GM18517 (cell line): Measurements from ENCODE around the gene MIER2.
A peak's percentile ranks its signal among the peaks of the same experiment; 100 is the strongest.
"Not testable (repeated sequence)": the region's sequence is repeated elsewhere in the genome, so short reads cannot be mapped to it uniquely, and the experiment has no call there.

Experiments used
- ATAC-seq: cut with Tn5 transposase; IDR thresholded peaks from one replicate; pipeline ENCODE4 v1.9.1; 2021; ENCODE audit warnings: mild to moderate bottlenecking, moderate library complexity; ENCODE audit not compliant: unreplicated experiment

The MIER2 gene

GRCh38 chr19:362683-363082 lies 18.1 kb upstream of the MIER2 start:
- no peak for ATAC-seq

- ATAC-seq, result no peak
These were observed 17.6 kb upstream of the MIER2 start for GRCh38 chr19:362154-362553.

DNA sequence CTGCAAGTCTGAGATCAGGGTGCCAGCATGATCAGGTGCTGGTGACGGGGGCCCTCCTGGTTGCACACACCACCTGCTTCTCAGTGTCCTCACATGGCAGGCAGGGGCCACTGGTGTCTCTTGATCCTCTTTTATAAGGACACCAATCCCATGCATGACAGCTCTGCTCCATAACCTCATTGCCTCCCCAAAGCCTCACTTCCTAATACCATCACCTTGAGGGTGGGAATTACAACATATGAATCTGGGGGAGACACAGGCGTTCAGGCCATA lies 15.0 kb upstream of the MIER2 start:
- no peak for ATAC-seq

- ATAC-seq, result not testable (repeated sequence)
These were observed 10.9 kb upstream of the MIER2 start for GRCh38 chr19:355536-355935.

DNA sequence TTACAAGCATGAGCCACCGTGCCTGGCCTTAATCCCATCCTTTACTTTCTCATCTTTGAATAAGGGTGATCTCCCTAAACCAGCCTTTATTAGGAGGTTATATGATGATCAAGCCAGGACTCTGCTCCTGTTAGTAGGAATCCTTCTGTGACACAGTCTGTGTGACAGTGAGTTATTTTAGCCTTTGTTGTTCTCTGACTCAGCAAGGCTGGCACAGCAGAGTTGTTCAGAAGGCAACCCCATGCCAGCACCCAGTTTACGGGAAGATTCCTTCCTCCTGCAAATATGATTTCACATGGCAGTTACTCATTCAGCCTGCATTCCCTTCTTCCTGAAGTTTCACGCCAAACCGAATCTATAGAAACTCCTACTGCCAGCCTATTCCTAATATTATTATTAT lies 10.5 kb upstream of the MIER2 start:
- ATAC-seq, result no peak

DNA sequence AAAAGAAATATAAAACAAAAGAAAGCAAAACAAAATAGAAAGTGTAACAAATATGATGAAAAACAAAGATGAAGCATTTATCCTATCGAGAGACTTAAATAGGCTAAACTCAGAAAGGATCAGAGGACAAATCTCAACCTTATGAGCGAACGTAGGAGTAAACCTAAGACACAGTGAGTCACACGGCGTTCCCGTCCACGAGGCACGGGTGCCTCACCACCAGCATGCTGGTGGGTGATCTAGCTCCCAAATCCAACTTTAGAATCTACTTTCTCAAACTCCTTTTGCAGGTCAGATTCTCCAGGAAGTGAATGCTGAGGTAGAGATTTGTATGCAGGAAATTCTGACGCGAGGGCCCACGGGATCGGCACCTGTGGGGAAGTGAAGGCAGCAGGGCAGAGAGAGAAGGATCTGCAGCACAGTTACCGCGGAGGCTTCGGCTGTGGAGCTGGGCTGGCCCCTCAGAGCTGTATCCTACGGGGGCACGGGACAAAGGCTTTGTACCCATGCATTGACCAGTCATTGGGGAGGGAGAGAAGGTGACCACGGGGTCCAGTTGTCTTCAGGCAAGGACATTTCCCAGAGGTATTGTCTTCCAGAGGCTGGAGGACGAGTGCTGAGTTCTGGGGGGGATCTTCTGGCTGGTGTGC lies 7.5 kb upstream of the MIER2 start:
- no peak for ATAC-seq

- ATAC-seq, result no peak
These were observed 3.6 kb upstream of the MIER2 start for GRCh38 chr19:347946-348861.

DNA sequence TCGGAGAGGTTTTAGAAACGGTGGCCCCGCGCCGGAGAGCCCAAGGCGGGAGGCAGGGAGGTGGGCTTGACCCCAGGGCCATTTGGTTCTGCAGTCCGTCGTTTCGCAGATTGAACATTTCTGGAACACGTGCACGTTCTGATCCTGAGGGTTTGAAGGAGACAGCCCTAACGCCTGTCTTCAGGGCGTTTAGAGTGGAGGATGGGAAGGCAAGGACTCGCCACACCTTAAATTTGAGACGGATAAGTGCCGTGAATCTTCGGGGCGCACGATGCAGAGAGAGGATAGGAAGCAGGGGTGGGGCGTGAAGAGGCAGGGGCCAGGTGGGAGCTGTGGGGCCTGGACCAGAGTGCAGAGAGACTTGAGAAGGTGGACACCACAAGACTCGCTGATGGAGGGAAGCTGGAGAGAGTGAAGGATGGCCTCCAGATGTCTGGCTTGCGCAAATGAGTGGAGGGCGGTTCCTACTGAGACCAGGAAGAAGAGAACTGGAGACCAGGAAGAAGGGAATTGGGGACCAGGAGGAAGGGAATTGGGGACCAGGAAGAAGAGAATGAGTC lies 804 bp upstream of the MIER2 start:
- no peak for ATAC-seq

DNA sequence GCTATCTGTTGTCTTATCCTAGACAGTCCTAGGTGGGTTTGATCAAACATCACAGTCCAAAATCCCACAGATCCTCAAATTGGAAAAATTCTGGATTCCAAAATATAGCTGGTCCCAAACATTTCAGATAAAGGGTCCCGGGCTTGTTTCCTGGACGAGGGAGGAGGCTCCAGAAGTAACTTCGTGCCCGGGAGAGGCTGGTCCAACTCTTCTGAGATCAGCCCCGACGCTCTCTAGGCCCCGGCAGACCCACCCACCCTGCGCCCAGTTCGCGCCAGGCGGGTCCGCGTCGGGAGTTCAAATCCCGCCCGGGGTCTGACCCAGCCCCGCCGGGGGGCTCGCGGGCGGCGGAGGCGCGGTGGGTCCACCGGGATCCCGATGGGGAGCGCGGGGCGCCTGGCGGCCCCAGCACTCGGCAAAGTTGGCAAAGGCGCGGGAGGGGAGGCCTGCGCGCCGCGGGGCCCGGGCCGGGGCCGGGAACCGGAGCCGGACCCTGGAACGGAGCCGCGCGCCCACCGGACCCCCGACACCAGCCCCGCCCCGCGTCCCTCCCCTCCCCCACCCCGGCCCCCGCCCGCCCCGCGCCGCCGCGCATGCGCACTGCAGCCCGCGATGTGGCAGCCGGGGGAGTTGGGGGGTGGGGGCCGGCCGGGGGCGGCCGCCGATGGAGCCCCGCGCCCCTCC lies 513 bp downstream of the MIER2 start:
- ATAC-seq, result peak; percentile 24

DNA sequence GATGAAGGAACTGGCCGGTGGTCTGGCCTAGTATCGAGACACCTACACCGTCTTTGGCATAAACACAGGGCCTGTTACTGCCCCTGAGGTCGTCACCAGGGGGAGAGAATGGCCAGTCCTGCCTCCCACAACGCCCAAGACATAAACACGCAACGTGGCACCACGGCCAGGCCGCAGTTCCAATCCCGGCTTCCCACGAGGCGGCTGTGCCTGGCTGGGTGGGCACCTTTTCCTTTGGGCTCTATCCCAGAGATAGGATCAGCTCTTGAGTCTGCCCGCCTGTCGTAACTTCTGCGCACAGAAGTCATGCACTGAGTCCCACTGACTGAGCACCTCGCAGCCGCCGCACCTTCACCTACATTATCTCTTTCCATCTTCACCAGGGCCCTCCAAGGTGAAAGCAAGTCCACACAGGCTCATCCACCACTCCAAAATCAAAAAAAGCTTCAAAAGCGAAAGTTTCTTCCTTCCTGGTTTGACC lies 1.1 kb downstream of the MIER2 start:
- ATAC-seq, result no peak

- ATAC-seq, result no peak
These were observed 1.7 kb downstream of the MIER2 start for GRCh38 chr19:342801-343421.

GRCh38 chr19:342128-342455 lies 2.5 kb downstream of the MIER2 start:
- no peak for ATAC-seq

GRCh38 chr19:341386-342127 lies 3.0 kb downstream of the MIER2 start:
- ATAC-seq, result no peak

- no peak for ATAC-seq
These were observed 3.8 kb downstream of the MIER2 start for GRCh38 chr19:340620-341385.

DNA sequence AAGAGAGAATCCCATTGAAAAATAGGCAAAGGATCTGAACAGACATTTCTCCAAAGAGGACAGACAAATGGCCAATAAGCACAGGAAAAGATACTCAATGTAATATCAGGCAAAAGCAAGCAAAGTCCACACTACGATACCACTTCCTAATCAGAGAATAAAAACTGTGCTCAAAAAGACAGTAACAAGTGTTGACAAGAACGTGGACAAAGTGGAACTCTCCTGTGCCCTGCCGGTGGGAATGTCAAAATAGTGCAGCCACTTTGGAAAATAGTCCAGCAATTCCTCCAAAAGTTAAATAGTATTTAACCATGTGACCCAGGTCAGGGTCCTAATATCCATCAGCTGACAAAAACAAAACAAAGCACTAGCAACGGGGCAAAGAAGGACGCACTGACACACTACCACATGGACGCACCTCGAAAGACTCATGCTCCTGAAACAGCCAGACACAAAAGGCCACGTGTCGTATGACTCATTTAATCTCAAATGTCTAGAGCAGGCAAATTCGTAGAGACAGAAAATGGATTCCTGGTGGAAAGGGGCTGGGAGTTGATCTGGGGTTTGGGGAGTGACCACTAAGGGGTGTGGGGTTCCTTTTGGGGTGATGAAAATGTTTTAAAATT lies 5.2 kb downstream of the MIER2 start:
- ATAC-seq, result no peak

DNA sequence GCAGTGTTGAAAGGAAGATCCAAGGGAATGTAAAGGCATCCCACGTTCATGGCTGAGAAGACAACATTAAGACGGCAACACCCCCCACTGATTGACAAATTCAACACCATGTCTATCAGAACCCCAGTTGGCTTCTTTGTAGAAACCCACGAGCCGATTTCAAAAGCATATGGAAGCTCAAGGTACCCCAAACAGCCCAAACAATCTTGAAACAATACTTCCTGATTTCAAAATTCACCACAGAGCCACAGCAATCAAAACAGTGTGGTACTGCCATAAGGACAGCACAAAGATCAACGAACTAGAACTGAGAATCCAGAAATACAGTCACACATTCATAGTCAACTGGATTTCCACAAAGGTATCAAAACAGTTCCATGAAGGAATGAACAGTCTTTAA lies 6.2 kb downstream of the MIER2 start:
- ATAC-seq, result no peak

DNA sequence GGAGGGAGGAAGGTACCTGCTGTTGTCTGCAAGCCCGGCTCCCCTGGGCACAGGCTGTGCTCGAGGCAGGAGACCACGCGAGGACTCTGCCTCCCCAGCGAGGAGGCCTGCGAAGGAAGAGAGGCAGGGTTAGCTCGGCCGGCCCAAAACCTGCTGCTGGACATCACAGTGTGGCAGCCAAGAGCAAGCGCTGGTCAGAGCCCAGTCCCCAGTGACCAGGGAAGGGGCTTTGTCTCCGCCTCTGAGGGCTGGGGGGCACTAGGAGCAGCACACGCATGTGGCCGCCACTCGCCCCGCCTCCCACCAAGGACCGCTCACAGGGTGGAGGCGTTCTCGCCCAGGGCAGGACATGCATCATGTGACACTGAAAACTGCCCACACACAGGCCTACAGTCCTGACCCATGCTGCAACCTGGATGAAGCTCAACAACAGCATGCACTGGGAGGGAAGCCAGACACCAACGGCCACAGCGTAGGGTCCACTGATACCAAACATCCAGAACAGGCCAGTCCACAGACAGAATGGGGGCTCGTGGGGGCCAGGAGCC lies 8.5 kb downstream of the MIER2 start:
- ATAC-seq, result no peak

DNA sequence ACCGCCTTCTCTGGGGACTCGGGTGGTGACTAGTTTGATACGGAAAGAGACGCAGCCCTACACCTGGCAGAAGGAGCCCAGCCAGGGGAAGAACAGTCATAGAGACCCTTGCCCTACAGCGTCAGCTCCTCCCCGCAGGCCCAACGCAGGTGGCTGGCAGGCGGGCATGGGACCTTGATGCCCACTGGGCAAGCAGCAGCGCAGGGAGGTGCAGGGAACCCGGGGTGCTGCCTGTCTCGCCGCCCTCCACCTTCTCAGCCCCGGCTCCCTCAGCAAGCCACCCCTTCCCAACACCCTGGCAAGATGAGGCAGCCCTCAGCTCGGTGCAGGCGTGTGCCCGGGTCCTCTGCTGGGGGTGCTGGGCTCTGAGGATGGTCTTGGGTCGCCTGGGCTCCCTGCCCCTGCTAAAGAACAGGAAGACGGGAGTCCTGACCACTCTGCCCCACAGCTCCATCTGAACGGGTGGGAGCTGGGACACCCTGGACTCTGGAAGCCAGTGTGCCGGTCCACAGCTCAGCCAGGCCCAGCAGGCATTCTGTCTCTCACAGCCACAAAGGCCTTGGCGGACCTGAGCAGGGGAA lies 9.0 kb downstream of the MIER2 start:
- no peak for ATAC-seq

DNA sequence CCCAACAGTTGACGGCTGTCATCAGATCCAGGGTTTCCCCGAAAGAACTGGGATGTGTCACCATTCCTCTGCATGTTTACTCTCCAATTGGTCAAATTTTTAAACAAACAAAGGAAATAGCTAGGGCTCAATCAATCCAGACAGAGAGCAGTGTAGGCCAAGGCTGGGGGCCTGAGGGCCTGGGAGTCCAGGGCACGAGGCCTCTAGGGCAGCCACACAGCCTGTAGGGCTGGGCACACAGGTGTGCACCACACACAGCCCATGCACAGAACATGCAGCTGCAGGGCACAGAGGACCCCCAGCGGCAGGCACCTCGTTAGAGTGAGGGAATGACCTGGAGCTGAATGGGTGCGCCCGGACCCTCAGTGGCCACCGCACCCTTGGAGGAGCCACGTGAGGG lies 9.5 kb downstream of the MIER2 start:
- no peak for ATAC-seq
